Breast epithelium (tissue), 4 donors: ENCODE measurements around the gene CCDC149. TPM values are rescaled to one million over a fixed set of nuclear protein-coding genes. Genes with fewer than 3 reads are reported as not detected.

Experiments used
- DNase-seq, 2 donors: peaks; one replicate each; pipeline ENCODE4 v3.0.0-alpha.2; 2019; ENCODE audit warnings: low spot score in 2 of 2
- H3K27ac ChIP-seq, 2 donors: fragments of 200-600 bp; sonication (generic) in 1 of 2; one replicate each; pipeline ENCODE4 v1.5.1; 2016 to 2019; ENCODE audit warnings: mild to moderate bottlenecking in 1 of 2
- H3K27me3 ChIP-seq, 2 donors: fragments of 200-600 bp; sonication (generic) in 1 of 2; one replicate each; pipeline versions ENCODE4 v1.5.1 to v1.6.0; 2017 to 2019; ENCODE audit warnings: control low read depth in 1 of 2, mild to moderate bottlenecking in 1 of 2
- H3K36me3 ChIP-seq: fragments of 200-600 bp; one replicate; pipeline ENCODE4 v1.5.1; 2019
- H3K4me1 ChIP-seq, 2 donors: fragments of 200-600 bp; sonication (generic); one replicate each; pipeline ENCODE4 v1.5.1; 2016 to 2019; ENCODE audit warnings: control low read depth in 1 of 2
- H3K4me3 ChIP-seq, 3 donors: fragments of 200-600 bp; sonication (generic); 1 replicate in 2 of 3; 2 replicates in 1 of 3; pipeline ENCODE4 v1.5.1; 2016 to 2019; ENCODE audit warnings: mild to moderate bottlenecking in 3 of 3, moderate library complexity in 2 of 3
- H3K9me3 ChIP-seq, 2 donors: fragments of 200-600 bp; sonication (generic) in 1 of 2; one replicate each; pipeline ENCODE4 v1.5.1; 2016 to 2019; ENCODE audit warnings: control low read depth in 1 of 2
- POLR2A ChIP-seq: fragments of 450-650 bp; IDR thresholded peaks from one replicate; pipeline ENCODE4 v1.6.1; 2016; ENCODE audit warnings: antibody characterized with exemption, mild to moderate bottlenecking, moderate library complexity
- POLR2AphosphoS5 ChIP-seq, 3 donors: sonication (generic); formaldehyde crosslinking; IDR thresholded peaks; one replicate each; pipeline ENCODE4 v1.6.1; 2017; ENCODE audit warnings: antibody characterized with exemption in 3 of 3
- intact Hi-C: fragments of 100-400 bp; cut with DNase I; formaldehyde crosslinking; loops from one replicate; pipeline ENCODE4 v1.15.1; 2023; ENCODE audit warnings: low total_unique reads
- total RNA-seq, 3 donors: library from RNA; depleted of rRNA; stranded (reverse); fragments of >200 nt; gene quantifications; one replicate each; pipeline ENCODE4 v1.1.0, GENCODE V29; 2016
- TF ChIP-seq, protein P1 (sequence below), 3 donors: fragments of 450-650 bp; IDR thresholded peaks; one replicate each; pipeline ENCODE4 v1.5.1; 2016 to 2017; ENCODE audit warnings: antibody characterized with exemption in 3 of 3, mild to moderate bottlenecking in 3 of 3, moderate library complexity in 3 of 3

The CCDC149 gene
- total RNA-seq, 3 donors from 2014 or later, result 15.8 to 21.0 (median 18.6) TPM

DNA sequence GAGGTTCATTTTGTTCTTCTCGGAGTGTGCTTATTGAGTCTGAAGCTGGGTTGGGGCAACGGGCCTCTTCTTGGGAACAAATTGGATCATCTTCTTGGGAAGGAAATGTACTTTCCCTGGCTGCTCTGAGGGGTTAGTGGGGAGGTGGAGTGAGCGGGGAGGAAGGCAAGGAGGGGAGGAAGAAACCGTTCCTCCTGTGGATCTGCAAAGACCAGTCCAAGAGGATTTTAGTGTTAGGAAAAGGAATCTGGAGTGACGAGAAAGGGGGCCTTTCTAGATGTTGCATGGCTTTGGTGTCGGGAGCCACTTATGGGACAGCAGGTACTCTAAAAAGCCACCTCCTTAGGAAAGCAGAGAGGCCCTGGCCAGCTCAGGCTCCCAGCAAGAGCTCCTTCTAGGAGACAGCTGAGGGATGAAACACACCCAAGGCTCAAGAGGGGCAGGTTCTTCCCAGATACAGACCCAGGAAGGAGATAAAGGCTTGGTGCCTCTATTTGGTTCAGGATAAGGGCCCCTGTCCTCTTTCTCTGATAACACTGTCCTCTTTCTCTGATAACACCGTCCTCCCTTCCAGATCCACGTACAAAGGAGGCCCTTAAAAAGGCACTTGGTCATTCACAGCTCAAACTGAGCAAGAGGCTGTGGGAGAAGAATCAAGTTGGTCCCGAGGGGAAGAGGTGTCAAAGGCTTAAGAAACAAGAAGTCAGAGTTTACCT is 117.0 kb downstream of the CCDC149 start:
- peaks cover 0 to 14% of the 10 kb centered on the region in 2 donors for H3K27me3 ChIP-seq
- TF ChIP-seq, protein P1, sequence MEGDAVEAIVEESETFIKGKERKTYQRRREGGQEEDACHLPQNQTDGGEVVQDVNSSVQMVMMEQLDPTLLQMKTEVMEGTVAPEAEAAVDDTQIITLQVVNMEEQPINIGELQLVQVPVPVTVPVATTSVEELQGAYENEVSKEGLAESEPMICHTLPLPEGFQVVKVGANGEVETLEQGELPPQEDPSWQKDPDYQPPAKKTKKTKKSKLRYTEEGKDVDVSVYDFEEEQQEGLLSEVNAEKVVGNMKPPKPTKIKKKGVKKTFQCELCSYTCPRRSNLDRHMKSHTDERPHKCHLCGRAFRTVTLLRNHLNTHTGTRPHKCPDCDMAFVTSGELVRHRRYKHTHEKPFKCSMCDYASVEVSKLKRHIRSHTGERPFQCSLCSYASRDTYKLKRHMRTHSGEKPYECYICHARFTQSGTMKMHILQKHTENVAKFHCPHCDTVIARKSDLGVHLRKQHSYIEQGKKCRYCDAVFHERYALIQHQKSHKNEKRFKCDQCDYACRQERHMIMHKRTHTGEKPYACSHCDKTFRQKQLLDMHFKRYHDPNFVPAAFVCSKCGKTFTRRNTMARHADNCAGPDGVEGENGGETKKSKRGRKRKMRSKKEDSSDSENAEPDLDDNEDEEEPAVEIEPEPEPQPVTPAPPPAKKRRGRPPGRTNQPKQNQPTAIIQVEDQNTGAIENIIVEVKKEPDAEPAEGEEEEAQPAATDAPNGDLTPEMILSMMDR (IDR thresholded peaks at IDR 0.05), result no peak
- TF ChIP-seq POLR2AphosphoS5 (IDR thresholded peaks at IDR 0.05) (no peak), POLR2A (no peak)
- peak overlapping the region; percentile 24 to 48 (median 35) for H3K4me3 ChIP-seq
- peak overlapping the region; percentile 70 to 85 for H3K27ac ChIP-seq
- no peaks in the 10 kb centered on the region for H3K36me3 ChIP-seq
- intact Hi-C loops, result loop anchor here (2.0 to 5.0 kb wide), 3 partner anchors 23 to 566 kb away; no protein-coding TSS in a partner anchor
- H3K9me3 ChIP-seq, result no peaks in the 10 kb centered on the region
- H3K4me1 ChIP-seq, result no peaks in the 10 kb centered on the region
- no peak for DNase-seq

DNA sequence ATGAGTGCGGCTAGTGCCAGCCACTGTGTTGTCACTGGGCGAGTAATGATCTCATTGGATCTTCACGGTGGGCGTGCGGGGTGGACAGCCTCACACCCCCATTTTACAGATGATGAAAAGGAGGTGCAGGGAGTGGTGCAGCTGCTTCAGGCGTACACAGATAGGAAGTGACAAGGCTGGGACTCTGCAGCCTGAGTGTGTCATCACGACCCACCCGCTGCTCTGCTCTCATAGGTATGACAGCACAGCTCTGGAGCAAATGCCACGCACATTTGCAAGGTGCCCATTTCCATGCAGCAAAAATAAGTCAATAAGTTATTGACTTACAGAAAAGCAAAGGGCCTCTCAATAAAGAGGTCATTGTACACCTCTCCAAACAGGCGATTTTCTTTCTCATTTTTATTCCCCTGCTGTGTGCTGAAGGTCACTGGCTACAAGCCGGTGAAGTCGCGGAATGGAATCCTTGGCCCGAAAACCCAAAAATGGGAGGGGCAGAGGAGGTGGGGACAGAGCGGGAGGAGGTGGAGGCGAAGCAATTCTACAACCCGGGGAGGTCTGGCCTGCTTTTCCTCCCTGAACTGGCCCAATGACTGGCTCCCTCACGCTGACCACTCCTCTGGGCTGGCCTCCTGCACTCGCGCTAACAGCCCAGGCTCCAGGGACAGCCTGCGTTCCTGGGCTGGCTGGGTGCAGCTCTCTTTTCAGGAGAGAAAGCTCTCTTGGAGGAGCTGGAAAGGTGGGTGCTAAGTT is 117.8 kb downstream of the CCDC149 start, which contains the start of gene SOD3:
SOD3 (plus strand) TSS at position 658 of the 750 bp plus-strand sequence. CDS start 3,949 bp downstream, outside the sequence.
- DNase-seq, result peak in 1 of 2 donors; percentile 46

DNA sequence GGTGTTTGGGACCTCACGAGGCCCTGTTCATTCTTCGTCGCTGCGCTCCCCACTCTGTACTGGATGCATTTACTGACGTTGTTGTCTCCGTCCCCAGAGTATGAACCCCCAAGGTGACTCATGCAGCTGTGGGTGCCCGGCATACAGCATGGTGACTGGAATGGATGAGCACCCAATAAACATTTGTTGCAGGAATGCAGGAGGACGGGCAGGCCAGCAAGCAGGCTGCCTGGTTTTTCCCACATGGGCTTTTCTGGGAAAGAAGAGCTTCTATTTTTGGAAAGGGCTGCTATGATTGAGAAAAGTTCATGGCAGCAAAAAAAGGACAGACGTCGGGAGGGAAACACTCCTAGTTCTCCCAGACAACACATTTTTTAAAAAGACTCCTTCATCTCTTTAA is 118.4 kb downstream of the CCDC149 start:
- no peaks in the 10 kb centered on the region for H3K4me1 ChIP-seq
- TF ChIP-seq POLR2AphosphoS5 (IDR thresholded peaks at IDR 0.05) (no peak), POLR2A (no peak)
- TF ChIP-seq, protein P1 (IDR thresholded peaks at IDR 0.05), result no peak
- H3K36me3 ChIP-seq, result no peaks in the 10 kb centered on the region
- peaks cover 0 to 9% of the 10 kb centered on the region in 2 donors for H3K27me3 ChIP-seq
- intact Hi-C loops, result loop anchor here (2.0 kb wide), 2 partner anchors 22 to 32 kb away; no protein-coding TSS in a partner anchor
- peak overlapping the region; percentile 58 to 85 for H3K27ac ChIP-seq
- no peak for DNase-seq
- H3K4me3 ChIP-seq, result peak overlapping the region in 2 of 3 donors; percentile 35 to 48
- no peaks in the 10 kb centered on the region for H3K9me3 ChIP-seq

More for the DNA sequence above, 117.8 kb downstream of the CCDC149 start, which contains the start of gene SOD3:
- Histone ChIP-seq H3K4me1 (no peaks in the 10 kb centered on the region), H3K27ac (peak within 1 kb of the TSS; percentile 70 to 85), H3K27me3 (peaks cover 0 to 14% of the 10 kb centered on the region in 2 donors), H3K4me3 (peak within 1 kb of the TSS; percentile 24 to 48 (median 35)), H3K36me3 (no peaks in the 10 kb centered on the region), H3K9me3 (no peaks in the 10 kb centered on the region)
- intact Hi-C loops, result loop anchor here (2.0 to 5.0 kb wide), 3 partner anchors 22 to 567 kb away; no protein-coding TSS in a partner anchor
- TF ChIP-seq POLR2AphosphoS5 (IDR thresholded peaks at IDR 0.05), result peak; percentile 40 to 50 (median 45)
- no peak for TF ChIP-seq POLR2A

DNA sequence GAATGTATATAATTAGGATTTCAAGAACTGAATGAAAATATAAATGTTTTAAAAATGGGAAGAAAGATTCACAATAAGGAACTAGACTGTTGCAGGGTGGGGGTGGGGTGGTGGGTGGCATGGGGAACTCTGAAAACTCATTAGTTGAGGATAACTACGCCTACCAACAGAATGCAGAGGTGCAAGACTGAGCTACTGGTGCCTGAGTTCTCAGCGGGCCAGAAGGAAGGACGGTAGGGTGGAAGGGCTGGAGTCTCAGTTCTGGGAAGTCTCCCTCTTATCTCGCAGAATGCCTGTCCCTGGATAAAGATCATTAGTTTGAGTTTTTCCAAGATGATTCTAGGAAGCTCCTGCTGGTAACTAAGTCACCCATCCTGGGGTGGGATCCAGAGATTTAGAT is 118.8 kb downstream of the CCDC149 start:
- intact Hi-C loops, result loop anchor here (2.0 kb wide), 2 partner anchors 21 to 33 kb away; no protein-coding TSS in a partner anchor
- H3K9me3 ChIP-seq, result no peaks in the 10 kb centered on the region
- peak overlapping the region in 1 of 3 donors; percentile 48 for H3K4me3 ChIP-seq

More for the DNA sequence above, 118.8 kb downstream of the CCDC149 start:
- Histone ChIP-seq H3K27ac (peak overlapping the region; percentile 58 to 85), H3K27me3 (peaks cover 0 to 4% of the 10 kb centered on the region in 2 donors), H3K36me3 (no peaks in the 10 kb centered on the region), H3K4me1 (no peaks in the 10 kb centered on the region)
- DNase-seq, result no peak
- TF ChIP-seq POLR2A (no peak), POLR2AphosphoS5 (IDR thresholded peaks at IDR 0.05) (no peak)
- TF ChIP-seq, protein P1 (IDR thresholded peaks at IDR 0.05), result no peak
